SKM-1 treated with dmso at 0.1 percent for 144 hours (cell line): ENCODE data around the gene CTNND2.
A peak's percentile ranks its signal among the peaks of the same experiment; 100 is the strongest.

ENCODE experiments used
- DNase-seq: peaks from one replicate; lab custom pipeline; 2025; ENCODE audit not compliant: unreplicated experiment; lab: John Stamatoyannopoulos, UW

The CTNND2 gene

GRCh38 chr5:11000515-11001353, 903.5 kb downstream of the CTNND2 start:
- no peak for DNase-seq

GRCh38 chr5:10999714-11000113, 904.5 kb downstream of the CTNND2 start:
- no peak for DNase-seq

- no peak for DNase-seq
Measured at GRCh38 chr5:10995891-10996290, 908.4 kb downstream of the CTNND2 start.

- DNase-seq, result no peak
Measured at GRCh38 chr5:10994091-10994986, 909.9 kb downstream of the CTNND2 start.

GRCh38 chr5:10990634-10991033, 913.6 kb downstream of the CTNND2 start:
- DNase-seq, result no peak

- DNase-seq, result no peak
Measured at GRCh38 chr5:10989577-10990263, 914.5 kb downstream of the CTNND2 start.

GRCh38 chr5:10988622-10989021, 915.6 kb downstream of the CTNND2 start:
- DNase-seq, result no peak

GRCh38 chr5:10987925-10988504, 916.2 kb downstream of the CTNND2 start:
- peak; percentile 25 for DNase-seq

- no peak for DNase-seq
Measured at GRCh38 chr5:10987276-10987924, 916.8 kb downstream of the CTNND2 start.

GRCh38 chr5:10985721-10986110, 918.5 kb downstream of the CTNND2 start:
- no peak for DNase-seq

GRCh38 chr5:10985091-10985720, 919.0 kb downstream of the CTNND2 start:
- no peak for DNase-seq

GRCh38 chr5:10984021-10984715, 920.1 kb downstream of the CTNND2 start:
- no peak for DNase-seq

- DNase-seq, result no peak
Measured at GRCh38 chr5:10982626-10983025, 921.6 kb downstream of the CTNND2 start.

- DNase-seq, result no peak
Measured at GRCh38 chr5:10981932-10982331, 922.3 kb downstream of the CTNND2 start.

GRCh38 chr5:10977011-10977410, 927.2 kb downstream of the CTNND2 start:
- no peak for DNase-seq

GRCh38 chr5:10975945-10976344, 928.3 kb downstream of the CTNND2 start:
- DNase-seq, result no peak

GRCh38 chr5:10974850-10975249, 929.4 kb downstream of the CTNND2 start:
- DNase-seq, result no peak

- no peak for DNase-seq
Measured at GRCh38 chr5:10973316-10973715, 930.9 kb downstream of the CTNND2 start.

- DNase-seq, result no peak
Measured at GRCh38 chr5:10969684-10970180, 934.5 kb downstream of the CTNND2 start.
